ENCODE results near the gene RHBDL3. TPM values are rescaled to one million over a fixed set of nuclear protein-coding genes. Genes with fewer than 3 reads are reported as not detected.

Gene RHBDL3
- total RNA-seq, 4 donors from 2014 or later = 0.22 to 0.34 (median 0.33) TPM; not detected in 1

DNA sequence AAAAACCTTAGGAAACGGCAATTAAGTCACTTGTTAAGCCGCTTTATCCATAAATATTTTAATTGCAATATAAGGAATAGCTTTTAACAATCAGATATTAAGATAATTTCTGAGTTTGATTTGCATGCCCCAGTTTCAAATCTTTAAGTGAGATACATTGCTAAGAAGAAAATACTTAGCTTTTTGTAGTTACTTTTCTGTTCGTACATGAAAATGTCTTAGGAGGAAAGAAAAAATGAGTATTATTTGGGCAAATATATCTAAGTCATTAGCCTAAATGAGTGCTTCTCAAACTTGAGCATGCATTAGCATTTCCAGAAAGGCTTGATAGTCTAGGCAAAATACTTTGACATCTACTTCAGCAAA is 90.7 kb downstream of the RHBDL3 start:
- TF ChIP-seq, protein P1, sequence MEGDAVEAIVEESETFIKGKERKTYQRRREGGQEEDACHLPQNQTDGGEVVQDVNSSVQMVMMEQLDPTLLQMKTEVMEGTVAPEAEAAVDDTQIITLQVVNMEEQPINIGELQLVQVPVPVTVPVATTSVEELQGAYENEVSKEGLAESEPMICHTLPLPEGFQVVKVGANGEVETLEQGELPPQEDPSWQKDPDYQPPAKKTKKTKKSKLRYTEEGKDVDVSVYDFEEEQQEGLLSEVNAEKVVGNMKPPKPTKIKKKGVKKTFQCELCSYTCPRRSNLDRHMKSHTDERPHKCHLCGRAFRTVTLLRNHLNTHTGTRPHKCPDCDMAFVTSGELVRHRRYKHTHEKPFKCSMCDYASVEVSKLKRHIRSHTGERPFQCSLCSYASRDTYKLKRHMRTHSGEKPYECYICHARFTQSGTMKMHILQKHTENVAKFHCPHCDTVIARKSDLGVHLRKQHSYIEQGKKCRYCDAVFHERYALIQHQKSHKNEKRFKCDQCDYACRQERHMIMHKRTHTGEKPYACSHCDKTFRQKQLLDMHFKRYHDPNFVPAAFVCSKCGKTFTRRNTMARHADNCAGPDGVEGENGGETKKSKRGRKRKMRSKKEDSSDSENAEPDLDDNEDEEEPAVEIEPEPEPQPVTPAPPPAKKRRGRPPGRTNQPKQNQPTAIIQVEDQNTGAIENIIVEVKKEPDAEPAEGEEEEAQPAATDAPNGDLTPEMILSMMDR (IDR thresholded peaks at IDR 0.05; ENCODE audit: low read depth) = no peak

DNA sequence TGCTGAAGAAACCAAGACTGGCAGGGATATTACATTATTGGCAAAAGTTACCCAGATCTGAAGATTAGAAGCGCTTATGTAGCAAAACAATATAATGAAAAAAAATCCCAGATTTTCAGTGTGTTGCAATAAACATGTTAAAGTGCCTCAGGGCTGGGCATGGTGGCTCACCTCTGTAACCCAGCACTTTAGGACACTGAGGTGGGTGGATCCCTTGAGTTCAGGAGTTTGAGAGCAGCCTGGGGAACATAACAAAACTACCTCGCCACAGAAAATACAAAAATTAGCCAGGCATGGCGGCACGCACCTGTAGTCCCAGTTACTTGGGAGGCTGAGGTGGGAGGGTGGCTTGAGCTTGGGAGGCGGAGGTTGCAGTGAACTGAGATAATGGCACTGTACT is 91.1 kb downstream of the RHBDL3 start:
- TF ChIP-seq, protein P1 (IDR thresholded peaks at IDR 0.05; ENCODE audit: low read depth) = no peak

DNA sequence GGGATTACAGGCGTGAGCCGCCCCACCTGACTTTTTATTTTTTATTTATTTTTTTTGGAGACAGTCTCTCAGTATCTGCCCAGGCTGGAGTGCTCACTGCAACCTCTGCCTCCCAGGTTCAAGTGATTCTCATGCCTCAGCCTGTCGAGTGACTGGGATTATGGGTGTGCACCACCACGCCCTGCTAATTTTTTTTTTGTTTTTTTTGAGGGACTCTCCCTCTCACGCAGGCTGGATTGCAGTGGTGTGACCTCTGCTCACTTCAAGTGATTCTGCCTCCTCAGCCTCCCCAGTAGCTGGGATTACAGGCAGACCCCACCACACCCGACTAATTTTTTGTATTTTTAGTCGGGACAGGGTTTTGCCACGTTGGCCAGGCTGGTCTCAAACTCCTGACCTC is 92.0 kb downstream of the RHBDL3 start:
- TF ChIP-seq, protein P1 (IDR thresholded peaks at IDR 0.05; ENCODE audit: low read depth) = no peak

DNA sequence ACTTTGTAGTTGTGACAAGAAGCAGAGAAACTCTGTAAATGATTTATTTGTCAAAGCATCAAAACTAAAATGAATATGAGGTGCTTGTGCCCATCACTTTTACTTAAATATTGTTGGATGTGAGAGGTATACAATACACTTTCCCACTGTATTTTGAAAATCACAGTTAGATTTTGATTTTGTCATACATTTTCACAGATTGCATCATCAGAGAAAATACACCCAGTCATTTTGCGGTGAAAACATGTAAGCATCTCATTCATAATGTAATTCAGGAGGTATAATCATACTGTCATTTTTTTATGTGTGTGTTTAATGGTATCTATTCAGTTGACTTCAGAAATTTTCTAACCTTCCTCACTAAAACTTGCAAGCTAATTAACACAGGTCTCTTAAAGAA is 95.6 kb downstream of the RHBDL3 start:
- TF ChIP-seq, protein P1 (IDR thresholded peaks at IDR 0.05; ENCODE audit: low read depth) = no peak

DNA sequence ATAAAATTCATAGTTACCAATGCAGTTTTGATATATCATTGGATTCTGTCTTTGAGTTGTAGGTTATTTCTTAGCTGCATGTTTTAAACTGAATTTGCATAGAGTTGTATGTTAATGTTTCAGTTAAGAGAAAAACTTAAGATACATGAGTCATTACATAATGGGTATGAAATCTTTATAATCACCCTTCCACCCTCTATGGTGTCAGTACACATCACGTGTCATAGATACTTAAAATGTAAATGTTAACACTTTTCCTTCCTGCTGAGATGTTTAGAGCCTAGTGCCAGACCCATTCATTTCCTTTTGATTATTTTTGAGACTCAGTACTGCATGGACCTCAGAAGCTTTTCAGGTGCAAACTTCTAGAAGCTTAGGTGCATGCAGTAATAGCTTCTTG is 104.8 kb downstream of the RHBDL3 start:
- TF ChIP-seq, protein P1 (IDR thresholded peaks at IDR 0.05; ENCODE audit: low read depth) = no peak

Small RNAs within 50 kb of the gene (small RNA-seq; reads per million reads assigned to genes)
- gene UBL5P2 = not detected

Other genes starting within 250 kb of the RHBDL3 start
- gene RHOT1, start 123.3 kb upstream of the RHBDL3 start, total RNA-seq = 100 to 1,000 TPM in 1 of 4 donors, 10 to 100 TPM in 3; 56.6 to 112 (median 67.5) TPM
- 1 to 10 TPM; 3.1 to 8.5 (median 7.5) TPM for gene C17orf75, start 76.3 kb downstream of the RHBDL3 start, total RNA-seq
- 100 to 1,000 TPM; 131 to 197 (median 147) TPM for gene ZNF207, start 84.3 kb downstream of the RHBDL3 start, total RNA-seq
- 10 to 100 TPM; 43.3 to 81.0 (median 57.3) TPM for gene PSMD11, start 178.7 kb downstream of the RHBDL3 start, total RNA-seq
- 1 to 10 TPM in 1 of 4 donors, under 1 TPM in 3; 0.33 to 3.1 (median 0.41) TPM for gene CDK5R1, start 221.2 kb downstream of the RHBDL3 start, total RNA-seq